NOMO-1 treated with dmso at 0.1 percent for 144 hours (cell line): ENCODE data around the gene ZNF329.
"Not testable (repeated sequence)": the region's sequence is repeated elsewhere in the genome, so short reads cannot be mapped to it uniquely, and the experiment has no call there.

Source experiments
- DNase-seq: peaks from one replicate; lab custom pipeline; 2025; ENCODE audit not compliant: unreplicated experiment; lab: John Stamatoyannopoulos, UW

Gene ZNF329

DNA sequence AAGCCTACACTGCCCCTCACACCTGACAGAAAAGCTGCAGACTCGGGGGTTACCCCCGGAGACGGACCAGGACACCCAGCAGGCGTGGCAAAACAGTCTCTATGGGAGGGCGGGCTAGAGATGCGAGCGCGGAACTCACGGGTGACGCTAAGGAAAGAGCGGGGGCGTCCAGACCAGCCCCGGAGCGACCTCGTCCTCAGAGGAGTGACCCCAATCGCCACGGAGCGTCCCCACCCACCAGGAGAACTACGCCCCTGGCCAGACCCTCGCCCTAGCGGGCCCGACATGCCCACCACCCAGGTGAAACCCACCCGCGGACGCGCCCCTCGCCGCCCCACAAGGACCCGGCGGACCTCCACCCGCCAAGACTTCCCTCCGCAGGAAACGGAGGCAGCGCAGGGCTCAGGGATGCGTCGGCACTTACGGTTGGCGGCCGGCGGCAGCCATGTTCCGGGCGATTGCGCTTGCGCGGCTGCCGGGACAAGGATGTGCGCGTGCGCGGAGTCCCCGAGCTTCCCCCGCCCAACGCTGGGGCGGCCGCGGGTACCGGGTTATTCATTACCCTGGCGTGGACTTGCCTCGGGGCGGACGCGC lies at the start of gene ZNF329:
Gene ZNF329 (minus strand): TSS at position 462 of the 594 bp plus-strand sequence. CDS start 21,286 bp downstream, outside the sequence.
- no peak for DNase-seq

DNA sequence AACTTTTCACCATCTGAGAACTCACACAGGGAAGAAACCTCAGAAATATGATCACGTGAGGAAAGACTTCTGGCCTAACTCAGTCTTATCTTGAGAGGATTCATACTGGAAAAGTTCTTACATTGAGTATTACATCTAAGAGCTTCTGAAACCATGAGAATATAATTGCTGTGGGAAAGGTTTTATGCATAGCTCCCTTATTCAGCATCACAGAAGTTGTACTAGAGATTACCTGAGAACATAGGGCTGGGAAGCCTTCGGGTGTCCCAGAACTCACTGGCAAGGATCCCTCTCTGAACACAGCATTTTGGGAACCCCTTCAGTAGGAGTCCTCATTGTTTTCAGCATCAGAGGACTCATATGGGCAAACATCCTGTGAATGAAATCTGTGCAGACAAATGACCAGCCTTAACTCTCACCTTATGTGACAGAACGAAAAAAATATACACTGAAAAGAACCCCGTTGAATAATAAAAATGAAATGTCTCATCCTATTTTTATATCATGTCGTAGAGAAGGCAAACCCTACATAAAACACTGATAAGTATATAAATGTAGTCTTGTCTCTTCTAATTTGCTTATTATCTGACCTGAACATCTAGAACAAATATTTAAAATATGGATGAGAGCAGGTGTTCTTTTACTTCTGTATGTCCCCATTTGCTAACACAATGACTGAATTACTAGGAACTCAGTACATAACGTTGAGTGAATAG lies 46.5 kb upstream of the ZNF329 start:
- no peak for DNase-seq

DNA sequence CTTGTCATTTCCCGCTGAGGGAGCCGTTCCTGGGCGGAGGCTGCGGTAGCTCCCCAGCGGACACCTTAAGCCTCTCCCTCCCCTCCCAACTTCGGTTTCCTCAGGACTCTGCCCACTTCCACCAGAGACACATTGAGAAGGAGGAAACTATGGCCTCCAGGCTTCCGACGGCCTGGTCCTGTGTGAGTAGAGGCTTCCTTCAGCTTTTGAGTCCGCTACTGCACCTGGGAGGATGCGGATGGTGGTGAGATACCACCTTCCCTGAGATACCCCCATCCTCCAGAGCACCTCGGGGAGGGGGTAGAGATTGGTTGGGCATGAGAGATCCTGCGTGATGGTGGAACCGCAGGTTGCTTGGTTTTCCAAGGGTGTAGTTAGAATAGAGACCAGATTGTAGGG lies 33.2 kb upstream of the ZNF329 start:
- DNase-seq: peak; percentile 41

DNA sequence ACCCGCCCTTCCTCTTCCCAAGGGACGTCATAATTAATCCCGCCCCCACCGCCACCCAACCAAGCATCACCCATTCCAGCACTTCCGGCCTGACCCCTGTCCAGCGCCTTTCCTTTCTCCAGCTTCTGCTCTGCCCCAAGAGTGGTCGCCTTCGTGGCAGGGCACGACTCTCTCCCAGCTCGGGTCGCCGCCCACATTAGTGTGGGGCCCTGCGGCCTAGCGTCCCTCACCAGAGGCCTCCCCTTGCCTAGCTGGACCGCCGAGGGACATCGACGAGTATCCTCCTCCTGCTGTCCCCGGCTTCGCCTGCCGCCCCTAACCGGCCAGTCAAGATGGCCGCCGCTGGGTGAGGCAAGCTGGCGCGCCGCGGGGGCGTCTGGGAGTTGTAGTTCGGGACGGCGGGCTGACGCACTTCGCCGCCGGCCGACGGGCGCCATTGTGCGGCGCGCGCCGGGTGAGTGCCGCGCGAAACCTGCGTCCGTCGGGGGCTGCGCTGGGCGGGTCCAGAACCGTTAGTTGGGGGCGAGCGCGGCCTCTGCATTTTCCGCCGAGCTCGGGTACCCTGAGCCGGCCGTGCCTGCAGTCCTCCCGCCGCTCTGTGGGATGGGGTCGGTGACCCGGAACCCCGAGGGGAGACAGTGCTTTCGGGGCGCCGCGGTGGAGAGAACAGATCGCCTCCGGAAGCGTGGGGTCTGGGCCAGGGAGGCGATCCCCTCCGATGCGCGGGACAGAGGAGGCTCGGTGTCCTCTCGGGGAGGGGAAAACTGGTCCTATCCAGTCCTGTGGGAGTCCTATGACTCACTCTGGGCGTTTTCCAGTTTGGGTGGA lies 32.6 kb upstream of the ZNF329 start, which contains the start of gene ZNF274:
Gene ZNF274 (plus strand): TSS at position 73 of the 828 bp plus-strand sequence. CDS start 905 bp downstream, outside the sequence.
- DNase-seq: peak; percentile 92

DNA sequence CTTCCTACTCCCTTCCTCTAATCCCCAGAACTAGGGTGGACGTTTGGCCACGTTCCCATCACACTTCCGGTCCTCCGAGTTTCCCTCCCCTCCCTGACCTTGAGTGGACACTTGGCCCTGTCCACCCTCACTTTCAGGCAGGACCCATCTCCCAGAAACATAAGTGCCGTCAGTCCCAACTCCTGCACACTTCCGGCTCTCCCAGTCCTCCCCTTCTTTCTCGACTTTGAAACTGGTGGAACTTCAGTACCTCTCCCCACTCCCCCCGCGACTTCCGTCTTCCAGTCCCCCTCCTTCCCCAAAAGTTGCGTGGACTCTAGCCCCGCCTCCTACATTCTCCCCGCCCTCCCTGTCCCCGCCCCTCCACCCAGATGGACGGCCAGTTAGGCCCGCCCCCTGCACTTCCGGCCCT lies 32.0 kb upstream of the ZNF329 start:
- no peak for DNase-seq

DNA sequence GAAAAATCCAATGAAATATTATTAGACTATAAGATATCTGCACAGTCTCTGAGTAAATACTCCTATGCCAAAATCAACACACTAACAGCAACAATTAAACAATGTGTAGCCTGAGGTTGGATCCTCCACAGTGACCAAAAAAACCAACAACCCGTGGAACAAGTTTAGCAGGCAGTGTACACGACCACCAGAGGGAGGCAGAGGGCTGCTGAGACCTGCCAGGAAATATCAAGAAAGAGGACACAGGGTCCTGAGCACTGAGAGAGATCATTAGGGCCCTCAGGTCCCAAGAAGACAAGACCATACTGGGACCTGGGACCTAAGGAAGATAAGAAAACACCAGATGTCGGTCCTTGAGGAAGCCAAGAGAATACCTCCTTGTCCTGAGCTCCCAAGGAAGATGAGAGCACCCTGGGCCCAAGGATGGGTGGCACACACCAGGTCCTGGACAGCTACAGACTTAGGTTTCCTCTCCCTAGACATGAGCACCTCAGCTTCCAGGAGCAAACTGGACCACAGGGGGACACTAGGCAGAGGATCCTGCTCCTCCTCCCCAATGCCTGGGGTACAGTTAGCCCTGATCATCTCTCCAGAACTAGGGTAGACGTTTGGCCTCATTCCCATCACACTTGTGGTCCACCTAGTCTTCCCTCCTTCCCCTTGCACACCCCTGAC lies 31.4 kb upstream of the ZNF329 start:
- peak; percentile 34 for DNase-seq

DNA sequence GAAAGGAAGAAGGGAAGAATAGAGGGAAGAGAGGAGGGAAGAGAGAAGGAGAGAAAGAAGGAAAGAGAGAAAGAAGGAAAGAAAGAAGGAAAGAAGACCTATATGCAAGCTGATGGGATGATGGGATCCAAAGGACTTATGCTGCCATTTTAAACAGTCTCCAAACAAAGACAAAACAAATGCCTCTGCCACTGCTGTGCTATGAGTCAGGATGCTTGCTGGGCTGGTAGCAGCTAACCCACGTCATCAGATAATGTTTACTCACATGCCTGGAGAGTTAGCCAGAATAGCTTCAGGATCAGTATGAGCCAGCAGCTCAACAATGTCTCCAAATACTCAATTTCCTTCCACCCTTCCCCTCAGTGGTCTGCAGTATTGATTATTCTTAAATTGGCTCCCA lies 20.3 kb upstream of the ZNF329 start:
- DNase-seq: no peak

DNA sequence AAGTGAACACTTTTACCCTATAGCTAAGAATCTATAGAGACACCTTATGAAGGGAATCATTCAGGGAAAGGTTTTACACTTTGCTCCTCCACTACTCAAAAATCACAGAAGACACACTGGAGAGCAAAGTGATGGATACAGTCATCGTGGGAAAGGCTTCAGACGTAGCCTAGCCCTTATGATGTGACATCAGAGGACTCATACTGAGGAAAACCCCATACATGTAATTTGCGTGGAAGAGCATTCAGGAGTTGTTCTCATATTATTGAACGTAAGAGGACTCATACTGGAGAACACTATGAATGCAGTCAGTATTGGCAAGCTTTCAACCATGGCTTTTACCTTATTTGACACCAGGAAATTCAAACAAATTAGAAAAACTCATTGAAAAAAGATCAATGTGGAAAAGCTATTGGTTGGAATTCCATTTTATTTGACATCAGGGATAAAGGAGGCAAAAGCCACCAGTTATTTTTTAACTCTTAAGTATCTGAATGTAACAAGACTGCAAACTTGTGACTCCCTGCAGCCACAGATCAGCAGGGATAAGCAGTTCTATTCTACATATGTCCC lies 16.2 kb upstream of the ZNF329 start:
- no peak for DNase-seq

DNA sequence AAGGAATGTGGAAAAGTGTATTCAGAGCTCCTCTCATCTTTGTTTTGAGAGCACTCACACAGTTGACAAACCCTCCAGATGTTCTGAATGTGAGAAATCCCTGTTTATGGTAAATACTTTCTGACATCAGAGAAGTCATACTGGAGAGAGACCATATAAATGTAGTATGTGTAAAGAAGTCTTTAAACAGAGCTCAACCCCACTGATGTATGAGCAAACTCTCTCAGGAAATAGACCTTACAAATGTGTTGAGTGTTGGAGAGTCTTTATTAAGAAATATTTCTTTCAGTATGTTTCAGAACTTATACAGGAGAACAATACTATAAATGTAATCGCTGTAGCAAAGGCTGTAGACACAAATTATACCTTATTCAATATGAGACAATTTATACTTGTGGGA lies 15.7 kb upstream of the ZNF329 start:
- no peak for DNase-seq

DNA sequence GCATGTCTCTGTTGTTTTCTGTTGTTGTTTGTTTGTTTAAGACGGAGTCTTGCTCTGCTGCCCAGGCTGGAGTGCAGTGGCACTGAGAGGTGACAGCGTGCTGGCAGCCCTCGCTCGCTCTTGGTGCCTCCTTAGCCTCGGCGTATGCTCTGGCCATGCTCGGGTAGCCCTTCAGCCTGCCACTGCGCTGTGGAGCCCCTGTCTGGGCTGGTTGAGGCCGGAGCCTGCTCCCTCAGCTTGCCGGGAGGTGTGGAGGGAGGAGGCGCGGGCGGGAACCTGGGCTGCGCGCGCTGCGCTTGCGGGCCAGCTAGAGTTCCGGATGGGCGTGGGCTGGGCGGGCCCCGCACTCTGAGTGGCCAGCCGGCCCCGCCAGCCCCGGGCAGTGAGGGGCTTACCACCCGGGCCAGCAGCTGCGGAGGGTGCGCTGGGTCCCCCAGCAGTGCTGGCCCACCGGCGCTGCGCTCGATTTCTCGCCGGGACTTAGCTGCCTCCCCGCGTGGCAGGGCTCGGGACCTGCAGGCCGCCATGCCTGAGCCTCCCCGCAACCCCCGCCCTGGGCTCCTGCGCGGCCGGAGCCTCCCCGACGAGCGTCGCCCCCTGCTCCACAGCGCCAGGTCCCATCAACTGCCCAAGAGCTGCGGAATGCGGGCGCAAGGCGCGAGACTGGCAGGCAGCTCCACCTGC lies 6.6 kb upstream of the ZNF329 start:
- DNase-seq: no peak

DNA sequence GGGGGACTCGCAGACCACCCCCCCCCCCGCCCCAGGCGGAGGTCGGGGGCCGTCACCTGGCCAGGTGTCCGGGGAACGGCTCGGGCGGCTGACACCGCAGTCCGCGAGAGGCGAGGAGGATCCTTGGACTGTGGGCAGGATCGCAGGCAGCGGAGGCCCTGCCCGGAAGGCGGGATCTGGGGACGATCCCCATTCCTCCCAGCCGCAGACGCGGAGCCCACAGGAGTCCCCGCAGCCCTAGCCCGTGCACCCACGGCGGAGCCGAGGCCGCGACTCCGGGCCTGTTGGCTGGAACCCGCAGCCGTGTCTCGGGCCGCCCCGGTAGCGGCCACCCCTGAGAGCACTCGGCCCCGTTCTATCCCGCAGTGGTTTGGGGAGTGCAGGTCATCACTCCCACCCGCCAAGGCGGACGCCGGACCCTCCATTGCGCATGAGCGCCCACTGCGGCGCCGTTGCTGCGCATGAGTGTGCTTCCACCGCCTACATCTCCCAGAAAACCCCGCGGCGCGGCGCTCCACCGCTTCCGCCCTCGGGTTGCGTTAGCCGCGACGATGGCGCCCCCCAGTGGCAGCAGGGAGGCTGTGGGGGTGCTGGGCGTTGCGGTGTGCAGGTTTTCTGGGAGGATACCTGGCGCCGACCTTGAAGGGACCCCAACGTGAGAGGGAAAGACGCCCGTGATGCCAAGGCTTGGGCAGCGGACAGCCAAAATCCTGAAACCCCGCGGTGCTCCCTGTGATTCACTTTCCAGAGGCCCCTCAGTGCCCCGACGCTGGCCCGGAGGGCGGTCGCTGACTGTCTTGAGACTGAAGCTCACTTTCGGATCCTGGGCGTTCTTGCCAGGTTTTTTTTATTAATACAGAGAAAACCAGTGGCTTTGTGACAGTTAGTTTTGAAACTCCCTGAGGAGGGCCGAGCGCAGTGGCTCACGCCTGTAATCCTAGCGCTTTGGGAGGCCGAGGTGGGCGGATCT lies 4.4 kb upstream of the ZNF329 start:
- DNase-seq: no peak

DNA sequence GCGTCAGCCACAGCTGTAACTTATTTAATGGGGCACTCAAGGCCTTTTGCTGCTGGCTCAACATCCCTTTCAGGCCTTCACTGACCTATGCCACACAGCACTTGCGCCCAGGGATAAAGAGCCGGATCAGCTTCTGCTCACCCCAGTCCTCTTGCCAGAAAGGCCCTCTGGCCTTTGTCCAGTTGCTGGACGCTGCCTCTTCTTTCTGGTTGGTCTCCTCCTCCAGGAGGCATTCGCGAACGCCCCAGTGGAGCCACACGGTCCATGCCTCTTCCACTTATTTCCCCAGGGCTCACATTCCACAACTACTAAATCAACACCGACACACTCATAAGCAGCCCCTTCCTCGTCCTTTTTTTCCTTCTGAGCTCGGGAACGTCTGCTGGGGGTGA lies 3.7 kb upstream of the ZNF329 start:
- no peak for DNase-seq

DNA sequence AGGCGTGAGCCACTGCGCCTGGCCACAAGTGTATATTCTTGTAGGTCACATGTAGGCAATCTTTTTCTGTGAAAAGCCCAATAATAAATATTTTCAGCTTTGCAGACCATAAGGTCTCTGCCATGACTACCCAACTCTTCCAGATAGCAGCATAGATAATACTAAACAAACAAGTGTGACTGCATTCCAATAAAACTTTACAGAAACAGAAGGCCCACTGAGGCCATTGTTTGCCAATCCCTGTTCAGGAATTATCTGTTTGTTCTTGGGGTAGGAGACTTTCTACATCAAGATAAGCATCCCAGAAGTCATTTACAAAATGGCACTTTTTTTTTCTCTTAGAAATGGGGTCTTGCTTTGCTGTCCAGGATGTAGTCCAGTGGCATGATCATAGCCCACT lies 2.8 kb upstream of the ZNF329 start:
- DNase-seq: no peak

DNA sequence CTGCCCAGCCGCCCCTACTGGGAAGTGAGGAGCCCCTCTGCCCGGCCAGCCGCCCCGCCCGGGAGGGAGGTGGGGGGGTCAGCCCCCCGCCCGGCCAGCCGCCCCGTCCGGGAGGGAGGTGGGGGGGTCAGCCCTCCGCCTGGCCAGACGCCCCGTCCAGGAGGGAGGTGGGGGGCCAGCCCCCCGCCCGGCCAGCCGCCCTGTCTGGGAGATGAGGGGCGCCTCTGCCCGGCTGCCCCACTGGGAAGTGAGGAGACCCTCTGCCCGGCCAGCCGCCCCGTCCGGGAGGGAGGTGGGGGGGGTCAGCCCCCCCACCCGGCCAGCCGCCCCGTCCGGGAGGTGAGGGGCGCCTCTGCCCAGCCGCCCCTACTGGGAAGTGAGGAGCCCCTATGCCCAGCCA lies 3.1 kb downstream of the ZNF329 start:
- DNase-seq: not testable (repeated sequence)

DNA sequence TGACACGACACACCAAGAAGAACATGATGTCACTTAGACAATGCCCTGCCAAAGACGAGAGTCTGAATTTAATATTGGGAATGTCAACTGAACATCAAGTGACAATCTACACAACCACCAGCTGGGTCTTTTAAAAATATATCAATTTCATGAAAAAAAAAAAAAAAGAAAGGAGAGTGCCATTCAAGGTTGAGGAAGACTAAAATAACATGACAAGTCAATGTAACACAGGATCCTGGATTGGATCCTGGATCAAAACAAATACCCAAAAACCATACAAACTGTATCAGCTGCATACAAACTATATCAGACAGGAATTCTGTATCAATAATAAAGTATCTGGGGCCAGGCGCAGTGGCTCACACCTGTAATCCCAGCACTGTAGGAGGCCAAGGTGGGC lies 4.7 kb downstream of the ZNF329 start:
- DNase-seq: no peak

DNA sequence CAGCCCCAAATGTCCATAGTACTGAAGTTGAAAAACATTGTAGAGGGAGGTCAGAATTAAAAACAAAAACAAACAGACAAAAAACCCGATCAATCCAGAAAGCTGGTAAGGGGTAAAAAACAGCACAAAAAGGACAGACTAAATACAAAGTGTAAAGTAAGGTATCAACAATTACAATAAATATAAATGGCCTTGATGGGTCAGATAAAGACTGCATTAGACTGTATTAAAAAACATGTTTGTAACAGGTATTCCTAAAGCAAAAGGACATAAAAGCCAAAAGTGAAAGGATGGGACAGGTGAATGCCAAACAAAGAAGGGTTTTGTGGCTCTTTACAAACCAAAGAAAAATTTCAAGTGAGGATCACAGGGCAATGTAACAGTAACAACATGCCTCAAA lies 16.3 kb downstream of the ZNF329 start:
- no peak for DNase-seq

DNA sequence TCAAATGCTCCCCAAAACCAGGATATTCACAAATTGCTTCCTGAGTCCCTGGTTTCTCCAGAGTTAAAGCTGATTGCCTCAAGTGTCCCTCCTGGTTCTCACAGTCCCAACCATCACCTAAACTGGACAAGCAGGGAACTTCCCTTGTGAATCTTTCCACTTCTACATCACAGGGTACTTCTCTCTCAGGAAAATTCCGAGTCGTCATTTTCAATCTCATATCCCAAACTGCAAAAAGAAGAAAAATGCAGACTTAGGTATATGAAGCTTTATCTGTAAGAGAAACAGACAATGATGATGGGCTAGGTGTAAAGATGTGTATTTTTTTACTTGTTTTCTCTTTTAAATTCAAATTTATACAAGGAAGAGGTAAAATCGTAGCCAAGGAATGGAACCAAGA lies 21.3 kb downstream of the ZNF329 start:
- DNase-seq: no peak

DNA sequence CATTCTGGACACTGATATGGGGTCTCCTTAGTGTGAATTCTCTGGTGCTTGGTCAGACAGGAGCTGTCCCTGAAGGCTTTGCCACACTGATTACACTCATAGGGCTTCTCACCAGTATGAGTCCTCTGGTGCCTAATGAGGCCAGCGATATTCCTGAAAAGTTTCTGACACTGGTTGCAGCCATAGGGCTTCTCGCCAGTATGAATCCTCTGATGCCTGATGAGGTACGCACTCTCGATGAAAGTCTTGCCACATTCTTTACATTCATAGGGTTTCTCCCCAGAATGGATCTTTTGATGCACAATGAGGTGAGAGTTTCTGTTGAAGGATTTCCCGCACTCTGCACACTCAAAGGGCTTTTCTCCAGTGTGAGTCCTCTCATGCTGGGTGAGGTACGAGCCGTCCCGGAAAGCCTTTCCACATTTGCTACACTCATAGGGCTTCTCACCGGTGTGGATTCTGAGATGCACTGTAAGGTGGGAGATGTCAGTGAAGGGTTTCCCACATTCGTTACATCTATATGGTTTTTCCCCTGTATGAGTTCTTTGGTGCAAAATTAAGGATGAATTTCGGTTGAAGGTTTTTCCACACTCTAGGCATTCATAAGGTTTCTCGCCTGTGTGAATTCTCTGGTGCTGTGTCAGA lies 22.4 kb downstream of the ZNF329 start:
- DNase-seq: no peak

DNA sequence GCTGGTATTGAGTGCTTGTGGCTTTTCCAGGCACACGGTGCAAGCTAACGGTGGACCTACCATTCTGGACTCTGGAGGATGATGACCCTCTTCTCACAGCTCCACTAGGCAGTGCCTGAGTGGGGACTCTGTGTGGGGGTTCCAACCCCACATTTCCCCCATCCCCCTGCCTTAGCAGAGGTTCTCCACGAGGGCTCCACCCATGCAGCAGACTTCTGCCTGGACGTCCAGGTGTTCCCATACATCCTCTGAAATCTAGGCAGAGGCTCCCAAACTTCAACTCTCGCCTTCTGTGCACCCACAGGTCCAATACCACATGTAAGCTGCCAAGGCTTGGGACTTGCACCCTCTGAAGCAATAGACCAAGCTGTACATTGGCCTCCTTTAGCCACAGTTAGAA lies 27.2 kb downstream of the ZNF329 start:
- no peak for DNase-seq
